Fibroblast of skin of scalp (primary cell): ENCODE data around the gene MLNR. TPM values are rescaled to one million over a fixed set of nuclear protein-coding genes. Genes with fewer than 3 reads are reported as not detected.
A peak's percentile ranks its signal among the peaks of the same experiment; 100 is the strongest.

ENCODE experiments used
- DNase-seq: peaks from one replicate; pipeline ENCODE4 v3.0.0-alpha.2; 2013
- polyA plus RNA-seq, 2 experiments: library from polyadenylated mRNA; unstranded; fragments of 120-200 nt; gene quantifications; one replicate each; pipeline ENCODE4 v1.2.1, GENCODE V29; 2013; ENCODE audit not compliant: insufficient read length in 2 of 2

The MLNR gene
- polyA plus RNA-seq (2013, experiment 1 of 2; ENCODE audit: insufficient read length): not detected
- polyA plus RNA-seq (2013, experiment 2 of 2; ENCODE audit: insufficient read length): not detected

GRCh38 chr13:49220036-49220855 is at the start of gene MLNR:
TSS of gene MLNR (plus strand) at chr13:49220338. CDS start at chr13:49220338, 0 bp downstream.
- peak; percentile 40 for DNase-seq

- DNase-seq: no peak
Measured at GRCh38 chr13:49171359-49171758, 48.8 kb upstream of the MLNR start.

- no peak for DNase-seq
Measured at GRCh38 chr13:49183672-49184325, 36.3 kb upstream of the MLNR start.

GRCh38 chr13:49184621-49185020 is 35.5 kb upstream of the MLNR start:
- no peak for DNase-seq

- no peak for DNase-seq
Measured at GRCh38 chr13:49185264-49185663, 34.9 kb upstream of the MLNR start.

- DNase-seq: no peak
Measured at GRCh38 chr13:49190901-49191300, 29.2 kb upstream of the MLNR start.

GRCh38 chr13:49206641-49207040 is 13.5 kb upstream of the MLNR start:
- no peak for DNase-seq

- DNase-seq: no peak
Measured at GRCh38 chr13:49208619-49209018, 11.5 kb upstream of the MLNR start.

GRCh38 chr13:49210114-49210513 is 10.0 kb upstream of the MLNR start:
- no peak for DNase-seq

- DNase-seq: no peak
Measured at GRCh38 chr13:49210669-49211068, 9.5 kb upstream of the MLNR start.

GRCh38 chr13:49213539-49213938 is 6.6 kb upstream of the MLNR start:
- no peak for DNase-seq

- DNase-seq: no peak
Measured at GRCh38 chr13:49213997-49214916, 5.9 kb upstream of the MLNR start.

GRCh38 chr13:49214917-49215376 is 5.2 kb upstream of the MLNR start:
- no peak for DNase-seq

GRCh38 chr13:49216334-49216733 is 3.8 kb upstream of the MLNR start:
- DNase-seq: no peak

GRCh38 chr13:49217962-49218492 is 2.1 kb upstream of the MLNR start:
- no peak for DNase-seq

GRCh38 chr13:49218493-49219051 is 1.6 kb upstream of the MLNR start:
- DNase-seq: no peak

- DNase-seq: no peak
Measured at GRCh38 chr13:49219647-49220035, 497 bp upstream of the MLNR start.

- DNase-seq: no peak
Measured at GRCh38 chr13:49220856-49221589, 885 bp downstream of the MLNR start.

- no peak for DNase-seq
Measured at GRCh38 chr13:49221590-49221965, 1.4 kb downstream of the MLNR start.

- no peak for DNase-seq
Measured at GRCh38 chr13:49225223-49226042, 5.3 kb downstream of the MLNR start.

GRCh38 chr13:49226613-49227012 is 6.5 kb downstream of the MLNR start:
- no peak for DNase-seq
